ENCODE results near the gene HSPB9.

DNA sequence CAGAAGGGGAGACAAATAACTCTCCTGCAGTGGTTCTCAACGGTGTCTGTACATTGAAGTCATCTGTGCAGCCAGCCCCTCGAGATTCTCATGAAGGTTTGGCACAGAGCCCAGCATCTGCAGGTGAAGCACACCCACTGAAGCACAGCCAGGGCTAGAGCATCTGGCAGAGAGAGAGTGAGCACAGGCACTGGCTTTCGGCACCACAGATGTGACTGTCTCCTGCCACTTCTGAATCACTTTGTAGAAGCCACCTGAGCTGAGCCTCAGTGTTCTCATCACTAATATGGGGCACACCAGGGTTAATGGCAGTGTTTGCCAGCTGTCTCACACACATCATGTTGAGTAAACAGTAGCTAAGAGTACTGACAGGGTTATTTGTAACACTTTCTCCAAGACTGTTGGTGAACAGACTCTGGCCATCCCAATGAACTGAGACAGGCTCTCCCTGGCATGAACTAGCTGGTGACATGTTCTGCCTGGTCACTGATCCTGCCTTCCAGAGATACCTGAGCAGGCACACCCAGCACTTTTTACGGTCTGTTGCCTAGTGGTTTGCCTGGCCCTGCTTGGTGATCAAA lies 10.9 kb downstream of the HSPB9 start:
- TF ChIP-seq CTCF (IDR thresholded peaks at IDR 0.05) (no peak), POLR2A (IDR thresholded peaks at IDR 0.05) (no peak), POLR2AphosphoS5 (IDR thresholded peaks at IDR 0.05; ENCODE audit: insufficient read depth in 1 of 2, low read depth in 1 of 2) (no peak)

Measured in vagina (tissue), 2 donors.